Measurements from ENCODE around the gene RALGPS1.

DNA sequence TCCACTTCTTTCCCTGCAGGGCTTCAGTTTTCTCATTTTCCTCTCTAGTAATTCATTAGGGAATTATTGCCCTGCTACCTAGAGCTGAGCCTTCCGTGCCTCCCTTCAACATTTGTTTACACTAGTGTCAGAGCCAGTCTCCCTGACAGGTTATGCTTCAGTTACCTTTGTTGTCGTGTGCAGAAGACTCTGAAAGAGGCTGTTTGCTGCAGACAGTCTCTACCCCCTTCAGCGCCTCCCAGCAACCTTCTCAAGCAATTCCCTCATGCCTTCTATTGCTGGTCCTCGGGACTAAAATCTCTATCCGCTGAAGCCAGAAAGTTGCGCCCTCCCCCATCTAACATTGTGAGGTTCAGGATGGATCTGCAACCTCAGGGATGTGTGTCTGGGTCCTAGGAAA lies 12.8 kb downstream of the RALGPS1 start:
- no peak for TF ChIP-seq L3MBTL2 (conservative IDR thresholded peaks at IDR 0.05)
- TF ChIP-seq SP1 (IDR thresholded peaks at IDR 0.05) = no peak
- TF ChIP-seq ARNT (IDR thresholded peaks at IDR 0.05) = no peak
- no peak for TF ChIP-seq HDGF (IDR thresholded peaks at IDR 0.05; ENCODE audit: borderline replicate concordance)
- TF ChIP-seq ZNF384 (IDR thresholded peaks at IDR 0.05) = no peak
- TF ChIP-seq SUZ12 (IDR thresholded peaks at IDR 0.05) = no peak
- no peak for TF ChIP-seq ELF4 (IDR thresholded peaks at IDR 0.05)
- no peak for TF ChIP-seq FOXM1 (IDR thresholded peaks at IDR 0.05; ENCODE audit: borderline replicate concordance)
- TF ChIP-seq FOXA1 (IDR thresholded peaks at IDR 0.05) = no peak
- no peak for TF ChIP-seq TARDBP (IDR thresholded peaks at IDR 0.05)
- no peak for TF ChIP-seq FOXK2 (IDR thresholded peaks at IDR 0.05)
- no peak for TF ChIP-seq BHLHE40 (IDR thresholded peaks at IDR 0.05; ENCODE audit: borderline replicate concordance)
- no peak for TF ChIP-seq PKNOX1 (IDR thresholded peaks at IDR 0.05)
- TF ChIP-seq NFRKB (IDR thresholded peaks at IDR 0.05) = no peak

All from HEK293T (cell line).